IMR-90 (cell line): ENCODE data around the gene HRAS. TPM values are rescaled to one million over a fixed set of nuclear protein-coding genes. Genes with fewer than 3 reads are reported as not detected.

Experiments used
- ATAC-seq: fragments of 200-7000 bp; cut with Tn5 transposase; 2 replicates; pipeline ENCODE4 v1.9.1; 2020; ENCODE audit warnings: low read depth, mild to moderate bottlenecking, moderate library complexity
- BruUV-seq: library from RNA; stranded (reverse); fragments of 400-500 nt; replicated peaks from 2 replicates; lab custom pipeline; 2021; lab: Mats Ljungman, UMichigan
- CTCF ChIA-PET: fragments of 300-600 bp; formaldehyde crosslinking; extraction: SDS; loops from one replicate; lab custom pipeline; 2021; ENCODE audit warnings: antibody characterized with exemption; lab: Yijun Ruan, JAX
- POLR2A ChIA-PET: fragments of 300-600 bp; sonication (Branson Sonifier 250); formaldehyde crosslinking; loops from one replicate; lab custom pipeline; 2022; ENCODE audit warnings: antibody characterized with exemption; ENCODE audit not compliant: unreplicated experiment; lab: Charles Lee
- DNase-seq: peaks from one replicate; pipeline ENCODE4 v3.0.0; 2013
- H2AFZ ChIP-seq: replicated peaks from 2 replicates; pipeline ENCODE3; 2013; ENCODE audit warnings: low read length, mild to moderate bottlenecking; ENCODE audit not compliant: poor library complexity
- H2AK5ac ChIP-seq: 2 replicates; pipeline ENCODE4 v1.6.1; 2013; ENCODE audit warnings: low read depth, low read length, inconsistent platforms
- H2AK9ac ChIP-seq: replicated peaks from 2 replicates; pipeline ENCODE3; 2013; ENCODE audit warnings: mild to moderate bottlenecking, low read depth, low read length, moderate library complexity; ENCODE audit not compliant: poor library complexity
- H2BK120ac ChIP-seq: 2 replicates; pipeline ENCODE4 v1.6.1; 2013; ENCODE audit warnings: low read depth, low read length, inconsistent platforms
- H2BK15ac ChIP-seq: 3 replicates; pipeline ENCODE4 v1.6.1; 2013; ENCODE audit warnings: low read depth, low read length, inconsistent platforms
- H2BK20ac ChIP-seq: 2 replicates; pipeline ENCODE4 v1.6.1; 2013; ENCODE audit warnings: low read depth, mild to moderate bottlenecking, inconsistent platforms, low read length, moderate library complexity
- H2BK5ac ChIP-seq: 2 replicates; pipeline ENCODE4 v1.6.1; 2013; ENCODE audit warnings: mild to moderate bottlenecking, low read depth, low read length, inconsistent platforms; ENCODE audit not compliant: poor library complexity, severe bottlenecking
- H3K14ac ChIP-seq: replicated peaks from 2 replicates; pipeline ENCODE4 v1.6.1; 2013; ENCODE audit warnings: low read depth, low read length, inconsistent platforms
- H3K18ac ChIP-seq: 2 replicates; pipeline ENCODE4 v1.6.1; 2013; ENCODE audit warnings: low read depth, low read length, control low read depth
- H3K23ac ChIP-seq: 2 replicates; pipeline ENCODE4 v1.6.1; 2013; ENCODE audit warnings: low read depth, low read length, inconsistent platforms
- H3K27ac ChIP-seq: 2 replicates; pipeline ENCODE4 v1.5.1; 2013; ENCODE audit warnings: mild to moderate bottlenecking, control low read depth, low read length; ENCODE audit not compliant: insufficient read depth
- H3K27me3 ChIP-seq: 2 replicates; pipeline ENCODE4 v1.6.1; 2013; ENCODE audit warnings: low read length; ENCODE audit not compliant: control insufficient read depth, insufficient read depth
- H3K36me3 ChIP-seq: 2 replicates; pipeline ENCODE4 v1.6.1; 2013; ENCODE audit warnings: low read length, mixed read lengths; ENCODE audit not compliant: control insufficient read depth, insufficient read depth
- H3K4ac ChIP-seq: 2 replicates; pipeline ENCODE4 v1.6.1; 2013; ENCODE audit warnings: low read depth, low read length, inconsistent platforms
- H3K4me1 ChIP-seq: 2 replicates; pipeline ENCODE4 v1.6.1; 2013; ENCODE audit warnings: low read length, mixed read lengths; ENCODE audit not compliant: control insufficient read depth, insufficient read depth
- H3K4me2 ChIP-seq: 2 replicates; pipeline ENCODE4 v1.6.1; 2013; ENCODE audit warnings: low read depth, mild to moderate bottlenecking, control low read depth, low read length, moderate library complexity
- H3K4me3 ChIP-seq: 2 replicates; pipeline ENCODE4 v1.5.1; 2013; ENCODE audit warnings: low read depth, mild to moderate bottlenecking, control low read depth, low read length, moderate library complexity; ENCODE audit not compliant: insufficient read depth
- H3K56ac ChIP-seq: 2 replicates; pipeline ENCODE4 v1.6.1; 2013; ENCODE audit warnings: low read length, inconsistent platforms; ENCODE audit not compliant: insufficient read depth; ENCODE audit errors: extremely low read depth
- H3K79me1 ChIP-seq, 2 experiments: 2 replicates each; pipeline ENCODE4 v1.6.1; 2013; ENCODE audit warnings: low read length in 2 of 2, inconsistent platforms in 1 of 2, low read depth in 1 of 2
- H3K9ac ChIP-seq: 2 replicates; pipeline ENCODE4 v1.6.1; 2013; ENCODE audit warnings: low read depth, low read length, control low read depth
- H3K9me1 ChIP-seq: 2 replicates; pipeline ENCODE4 v1.6.1; 2013; ENCODE audit warnings: low read length, inconsistent platforms; ENCODE audit not compliant: insufficient read depth
- H3K9me3 ChIP-seq: 2 replicates; pipeline ENCODE4 v1.6.1; 2013; ENCODE audit warnings: low read length; ENCODE audit not compliant: control insufficient read depth, insufficient read depth
- H4K20me1 ChIP-seq: 2 replicates; pipeline ENCODE4 v1.6.1; 2013; ENCODE audit warnings: low read length, inconsistent platforms; ENCODE audit not compliant: insufficient read depth
- H4K5ac ChIP-seq: 2 replicates; pipeline ENCODE4 v1.6.1; 2013; ENCODE audit warnings: mild to moderate bottlenecking, low read depth, low read length, control low read depth
- H4K8ac ChIP-seq, 2 experiments: 2 replicates each; pipeline ENCODE4 v1.6.1; 2013; ENCODE audit warnings: low read depth in 2 of 2, low read length in 2 of 2, control low read depth in 1 of 2, inconsistent platforms in 1 of 2
- H4K91ac ChIP-seq: 2 replicates; pipeline ENCODE4 v1.6.1; 2013; ENCODE audit warnings: low read depth, low read length, inconsistent platforms; ENCODE audit not compliant: insufficient read depth
- BHLHE40 ChIP-seq: fragments of 150-350 bp; IDR thresholded peaks from 2 replicates; pipeline ENCODE4 v1.6.1; 2016; ENCODE audit warnings: mild to moderate bottlenecking, low read depth, low read length
- CEBPB ChIP-seq: IDR thresholded peaks from 2 replicates; pipeline ENCODE4 v1.6.1; 2012; ENCODE audit warnings: low read depth, low read length, improper control_type of control experiment
- CHD1 ChIP-seq: IDR thresholded peaks from 2 replicates; pipeline ENCODE4 v1.6.1; 2012; ENCODE audit warnings: low read depth, low read length, improper control_type of control experiment
- CTCF ChIP-seq: conservative IDR thresholded peaks from 2 replicates; pipeline ENCODE4 v1.5.1; 2012; ENCODE audit warnings: mild to moderate bottlenecking, low read depth, low read length, improper control_type of control experiment
- FOS ChIP-seq: fragments of 150-350 bp; IDR thresholded peaks from 2 replicates; pipeline ENCODE4 v1.6.1; 2016; ENCODE audit warnings: low read depth, low read length
- MAFK ChIP-seq: IDR thresholded peaks from 2 replicates; pipeline ENCODE4 v1.6.1; 2012; ENCODE audit warnings: low read depth, low read length, improper control_type of control experiment
- MAZ ChIP-seq: IDR thresholded peaks from 2 replicates; pipeline ENCODE4 v1.6.1; 2012; ENCODE audit warnings: low read depth, mild to moderate bottlenecking, low read length, improper control_type of control experiment, moderate library complexity, borderline replicate concordance
- MXI1 ChIP-seq: IDR thresholded peaks from 2 replicates; pipeline ENCODE4 v1.6.1; 2012; ENCODE audit warnings: low read depth, mild to moderate bottlenecking, low read length, moderate library complexity, borderline replicate concordance
- NFE2L2 ChIP-seq: fragments of 150-350 bp; IDR thresholded peaks from 2 replicates; pipeline ENCODE4 v1.6.1; 2016; ENCODE audit warnings: low read depth, mild to moderate bottlenecking, low read length
- POLR2A ChIP-seq: IDR thresholded peaks from 2 replicates; pipeline ENCODE4 v1.6.1; 2012; ENCODE audit warnings: mild to moderate bottlenecking, low read depth, low read length
- RAD21 ChIP-seq: IDR thresholded peaks from 2 replicates; pipeline ENCODE4 v1.6.1; 2012; ENCODE audit warnings: low read length, improper control_type of control experiment
- RFX5 ChIP-seq: IDR thresholded peaks from 2 replicates; pipeline ENCODE4 v1.8.0; 2012; ENCODE audit warnings: low read depth, mild to moderate bottlenecking, low read length, moderate library complexity
- SMC3 ChIP-seq: fragments of 150-350 bp; IDR thresholded peaks from 2 replicates; pipeline ENCODE4 v1.6.1; 2016; ENCODE audit warnings: low read depth, mild to moderate bottlenecking, antibody characterized with exemption, low read length, moderate library complexity
- USF2 ChIP-seq: fragments of 150-350 bp; IDR thresholded peaks from 2 replicates; pipeline ENCODE4 v1.6.1; 2017; ENCODE audit warnings: mild to moderate bottlenecking, antibody characterized with exemption, low read length, low read depth
- WGBS, 2 experiments: methylation state at CpG; one replicate each; pipeline versions ENCODE4 v1.1.5 to v1.1.7; 2013; ENCODE audit warnings: missing lambda C conversion rate in 2 of 2; ENCODE audit not compliant: insufficient read length in 1 of 2; ENCODE audit errors: extremely low coverage in 2 of 2; 5-methylcytosine and 5-hydroxymethylcytosine counted together
- dilution Hi-C: fragments of 300-500 bp; cut with HindIII; formaldehyde crosslinking; loops from one replicate; pipeline ENCODE4 v1.14.3; 2018; ENCODE audit warnings: low sequenced_read_pairs; ENCODE audit not compliant: unreplicated experiment
- in situ Hi-C: fragments of 300-500 bp; cut with MboI; formaldehyde crosslinking; loops from 3 replicates; pipeline ENCODE4 v1.14.3; 2019; ENCODE audit warnings: low sequenced_read_pairs, inconsistent platforms, mixed read lengths
- intact Hi-C: fragments of 100-400 bp; cut with micrococcal nuclease; formaldehyde crosslinking; loops from 2 replicates; pipeline ENCODE4 v1.10.0; 2022
- polyA plus RNA-seq, 3 experiments: library from polyadenylated mRNA; depleted of rRNA; stranded (reverse); fragments of >200 nt; gene quantifications; 2 replicates each; pipeline ENCODE4 v1.2.3, GENCODE V29; 2012; ENCODE audit warnings: low replicate concordance in 1 of 3
- total RNA-seq: library from RNA; depleted of rRNA; stranded (reverse); fragments of >200 nt; gene quantifications from 2 replicates; pipeline ENCODE4 v1.2.3, GENCODE V29; 2012
- TF ChIP-seq, protein P1 (sequence below): fragments of 150-350 bp; IDR thresholded peaks from 2 replicates; pipeline ENCODE4 v1.6.1; 2016; ENCODE audit warnings: low read depth, mild to moderate bottlenecking, low read length, moderate library complexity, borderline replicate concordance

HRAS gene
- total and polyA plus RNA-seq, 2 of the 4 experiments (the other 2 are of a cell fraction): 108 to 123 TPM

DNA sequence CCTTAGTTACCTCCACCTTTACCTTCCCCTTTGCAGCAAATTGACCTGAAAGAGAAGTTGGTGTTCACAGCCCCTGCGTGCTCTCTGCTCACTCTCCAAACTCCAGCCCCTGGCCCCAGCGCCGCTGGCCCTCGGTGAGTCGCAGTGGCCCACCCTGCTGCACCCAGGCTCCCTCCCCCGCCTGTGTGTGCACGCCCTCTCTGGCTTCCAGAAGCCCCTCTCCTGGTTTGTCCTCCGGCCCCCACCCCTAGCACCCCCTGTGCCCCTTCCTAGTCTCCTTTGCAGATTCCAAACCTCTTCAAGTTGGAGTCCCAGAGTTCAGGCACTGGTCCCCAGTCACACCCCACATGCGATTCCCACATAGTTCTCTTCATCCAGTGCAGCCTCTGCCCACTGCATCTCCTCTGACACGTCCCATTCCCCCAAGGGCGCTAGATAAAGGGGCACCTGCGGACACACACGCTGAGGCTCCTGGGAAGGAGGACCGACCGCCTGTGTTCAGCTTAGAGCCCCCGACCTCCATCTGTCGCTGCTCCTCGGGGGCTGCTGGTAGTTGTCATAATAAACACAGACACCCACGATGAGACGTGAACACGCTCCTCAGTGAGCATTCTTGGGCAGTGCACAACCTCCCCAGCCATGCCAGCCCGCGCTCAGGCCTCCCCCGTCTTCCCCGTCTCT is 39.4 kb upstream of the HRAS start:
- H3K27ac ChIP-seq: no peak overlapping the region
- WGBS, 2 experiments: 10% methylated on average over 12 of the region's 25 CpGs; no CpG with 5 or more reads in 1 of the 2 experiments
- dilution Hi-C loops: no loop called here
- peaks cover 3% of the 10 kb centered on the region; the same call in 1 of the 2 replicates for H3K36me3 ChIP-seq
- CTCF ChIA-PET: no interaction called here
- H3K56ac ChIP-seq: no peak overlapping the region
- H3K79me1 ChIP-seq: peaks cover 2 to 20% of the 10 kb centered on the region in 2 experiments; a peak in 3 of 4 replicates
- peak overlapping the region; percentile 92 for H3K4me2 ChIP-seq
- H3K14ac ChIP-seq: peak overlapping the region; percentile 51
- peak overlapping the region; percentile 19; the same call in 1 of the 2 replicates for H3K4ac ChIP-seq
- DNase-seq (no peak), ATAC-seq (peak; percentile 0; the same call in 1 of the 2 replicates)
- no peak overlapping the region for H2BK120ac ChIP-seq
- in situ Hi-C loops: no loop called here
- intact Hi-C loops: no loop called here
- peak overlapping the region; percentile 29; the same call in 1 of the 2 replicates for H2AK5ac ChIP-seq
- H3K18ac ChIP-seq: no peak overlapping the region
- no peak overlapping the region for H4K5ac ChIP-seq
- peak overlapping the region; percentile 96 for H3K4me3 ChIP-seq
- no peak overlapping the region for H4K91ac ChIP-seq
- peak overlapping the region; percentile 28 for H2AK9ac ChIP-seq
- peaks cover 15% of the 10 kb centered on the region for H3K9me1 ChIP-seq
- H4K20me1 ChIP-seq: peaks cover 37% of the 10 kb centered on the region
- no TSS peak for BruUV-seq
- no peak overlapping the region for H2BK20ac ChIP-seq
- H3K27me3 ChIP-seq: no peaks in the 10 kb centered on the region; the same call in 1 of the 2 replicates
- POLR2A ChIA-PET: no interaction called here
- H3K4me1 ChIP-seq: peaks cover 15% of the 10 kb centered on the region
- H2AFZ ChIP-seq: peak overlapping the region; percentile 96
- 0 out of 4 replicates have a peak overlapping the region, but pooled peaks of 1 of the 2 experiments have one; percentile 4 for H4K8ac ChIP-seq
- H2BK5ac ChIP-seq: no peak overlapping the region
- H3K9ac ChIP-seq: peak overlapping the region; percentile 4; the same call in 1 of the 2 replicates
- H3K9me3 ChIP-seq: no peaks in the 10 kb centered on the region
- TF ChIP-seq FOS: no peak
- TF ChIP-seq USF2: no peak
- TF ChIP-seq SMC3: no peak
- TF ChIP-seq MAZ: no peak
- TF ChIP-seq, protein P1, sequence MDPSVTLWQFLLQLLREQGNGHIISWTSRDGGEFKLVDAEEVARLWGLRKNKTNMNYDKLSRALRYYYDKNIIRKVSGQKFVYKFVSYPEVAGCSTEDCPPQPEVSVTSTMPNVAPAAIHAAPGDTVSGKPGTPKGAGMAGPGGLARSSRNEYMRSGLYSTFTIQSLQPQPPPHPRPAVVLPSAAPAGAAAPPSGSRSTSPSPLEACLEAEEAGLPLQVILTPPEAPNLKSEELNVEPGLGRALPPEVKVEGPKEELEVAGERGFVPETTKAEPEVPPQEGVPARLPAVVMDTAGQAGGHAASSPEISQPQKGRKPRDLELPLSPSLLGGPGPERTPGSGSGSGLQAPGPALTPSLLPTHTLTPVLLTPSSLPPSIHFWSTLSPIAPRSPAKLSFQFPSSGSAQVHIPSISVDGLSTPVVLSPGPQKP: no peak
- no peak for TF ChIP-seq BHLHE40
- no peak for TF ChIP-seq CTCF
- no peak for TF ChIP-seq CHD1
- TF ChIP-seq MAFK: no peak
- TF ChIP-seq NFE2L2: no peak
- TF ChIP-seq RAD21: no peak
- no peak for TF ChIP-seq MXI1
- no peak for TF ChIP-seq RFX5
- no peak for TF ChIP-seq POLR2A
- TF ChIP-seq CEBPB: no peak
- H3K23ac ChIP-seq: peak overlapping the region; percentile 49; the same call in 1 of the 2 replicates
- no peak overlapping the region for H2BK15ac ChIP-seq
